Endothelial cell of umbilical vein (primary cell): ENCODE data around the gene EPHA8.

Experiments
- CTCF ChIP-seq, 2 donors: IDR thresholded peaks; 1 replicate in 1 of 2; 2 replicates in 1 of 2; pipeline ENCODE4 v1.5.1; 2011; ENCODE audit warnings: low read length in 2 of 2, mild to moderate bottlenecking in 2 of 2, moderate library complexity in 2 of 2, control low read depth in 1 of 2, inconsistent platforms in 1 of 2, low read depth in 1 of 2; ENCODE audit not compliant: insufficient read depth in 1 of 2; ENCODE audit errors: extremely low read depth in 1 of 2
- EZH2 ChIP-seq: IDR thresholded peaks from 2 replicates; pipeline ENCODE4 v1.6.1; 2012; ENCODE audit warnings: borderline replicate concordance, low read depth, mild to moderate bottlenecking, moderate library complexity, low read length, inconsistent platforms; ENCODE audit not compliant: severe bottlenecking
- FOS ChIP-seq: IDR thresholded peaks from 2 replicates; pipeline ENCODE4 v1.6.1; 2011; ENCODE audit warnings: mild to moderate bottlenecking, low read length, moderate library complexity, borderline replicate concordance; ENCODE audit not compliant: insufficient read depth
- JUN ChIP-seq: IDR thresholded peaks from 2 replicates; pipeline ENCODE4 v1.6.1; 2011; ENCODE audit warnings: borderline replicate concordance, low read depth; ENCODE audit not compliant: insufficient read length, insufficient read depth
- MAX ChIP-seq: IDR thresholded peaks from 2 replicates; pipeline ENCODE4 v1.6.1; 2011; ENCODE audit not compliant: insufficient read depth, insufficient read length
- MYC ChIP-seq: IDR thresholded peaks from one replicate; pipeline ENCODE4 v1.6.1; 2011; ENCODE audit warnings: mild to moderate bottlenecking, low read depth, low read length
- POLR2A ChIP-seq: IDR thresholded peaks from 2 replicates; pipeline ENCODE4 v1.6.1; 2012; ENCODE audit warnings: low read depth, mild to moderate bottlenecking, control low read depth, low read length
- POLR2AphosphoS5 ChIP-seq: IDR thresholded peaks from 2 replicates; pipeline ENCODE4 v1.6.1; 2012; ENCODE audit warnings: low read depth, mild to moderate bottlenecking, control low read depth, low read length, moderate library complexity; ENCODE audit not compliant: insufficient read depth

DNA sequence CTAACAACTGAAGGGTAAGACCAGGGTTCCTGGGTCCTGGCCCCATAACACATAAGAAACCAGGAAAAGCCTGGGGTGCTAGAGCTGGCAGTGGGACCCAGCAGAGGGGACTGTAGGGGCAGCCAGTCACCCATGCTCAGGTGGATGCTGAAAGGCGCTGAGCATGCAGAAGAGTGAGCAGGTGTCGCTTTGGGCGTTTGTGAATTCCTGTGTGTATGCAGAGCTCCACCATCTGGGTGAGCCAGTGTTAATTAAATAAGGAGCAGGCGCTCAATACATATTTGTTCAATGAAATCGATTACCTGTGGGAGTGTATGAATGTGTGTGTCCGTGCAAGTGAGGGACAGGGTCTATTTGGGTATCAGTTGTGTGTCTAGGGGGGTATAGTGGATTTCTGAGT is 73.6 kb downstream of the EPHA8 start:
- TF ChIP-seq POLR2AphosphoS5 (no peak), JUN (no peak), CTCF (IDR thresholded peaks at IDR 0.05; ENCODE audit: extremely low read depth in 1 of 2, insufficient read depth in 1 of 2, low read depth in 1 of 2, low read length in 2 of 2) (no peak), MYC (no peak), EZH2 (no peak), POLR2A (no peak), MAX (no peak), FOS (no peak)
